Activated CD8-positive, alpha-beta T cell treated with anti-CD3 and anti-CD28 coated beads, Interleukin-2, amount 10 ng/mL, durations not matched to agents 7 days and 5 days (primary cell): Measurements from ENCODE around the gene MARCHF7. TPM values are rescaled to one million over a fixed set of nuclear protein-coding genes. Genes with fewer than 3 reads are reported as not detected.
A peak's percentile ranks its signal among the peaks of the same experiment; 100 is the strongest.
"Not testable (repeated sequence)": the region's sequence is repeated elsewhere in the genome, so short reads cannot be mapped to it uniquely, and the experiment has no call there.

Source experiments
- ATAC-seq: fragments of 150-1000 bp; cut with Tn5 transposase; one replicate; pipeline ENCODE4 v1.10.0; 2021; ENCODE audit warnings: moderate library complexity
- CTCF ChIA-PET: fragments of 350-600 bp; sonication (Branson Sonifier 250); formaldehyde crosslinking; loops from one replicate; lab custom pipeline; 2021; ENCODE audit warnings: antibody characterized with exemption; lab: Charles Lee
- POLR2A ChIA-PET: fragments of 350-600 bp; sonication (Branson Sonifier 250); formaldehyde crosslinking; loops from one replicate; lab custom pipeline; 2021; ENCODE audit warnings: antibody characterized with exemption; lab: Charles Lee
- DNase-seq: peaks from one replicate; pipeline ENCODE4 v3.0.0-alpha.2; 2020
- H3K27ac Mint-ChIP-seq: one replicate; pipeline ENCODE4 v1.8.0; 2021; ENCODE audit warnings: mild to moderate bottlenecking, mixed read lengths
- H3K27me3 Mint-ChIP-seq: one replicate; pipeline ENCODE4 v1.8.0; 2021; ENCODE audit warnings: low read depth, mixed read lengths
- H3K36me3 Mint-ChIP-seq: one replicate; pipeline ENCODE4 v1.8.0; 2021; ENCODE audit warnings: low read depth, mixed read lengths
- H3K4me1 Mint-ChIP-seq: one replicate; pipeline ENCODE4 v1.8.0; 2021; ENCODE audit warnings: low read depth, mixed read lengths
- H3K4me3 Mint-ChIP-seq: one replicate; pipeline ENCODE4 v1.8.0; 2021; ENCODE audit warnings: mild to moderate bottlenecking, mixed read lengths
- H3K9me3 Mint-ChIP-seq: one replicate; pipeline ENCODE4 v1.8.0; 2022; ENCODE audit warnings: mixed read lengths; ENCODE audit not compliant: insufficient read depth
- total RNA-seq, 2 experiments: library from RNA; stranded (reverse); gene quantifications; one replicate each; pipeline ENCODE4 v1.2.3, GENCODE V29; 2021

The MARCHF7 gene
- total RNA-seq, 2 experiments from 2014 or later, result 75.3 to 75.6 TPM

DNA sequence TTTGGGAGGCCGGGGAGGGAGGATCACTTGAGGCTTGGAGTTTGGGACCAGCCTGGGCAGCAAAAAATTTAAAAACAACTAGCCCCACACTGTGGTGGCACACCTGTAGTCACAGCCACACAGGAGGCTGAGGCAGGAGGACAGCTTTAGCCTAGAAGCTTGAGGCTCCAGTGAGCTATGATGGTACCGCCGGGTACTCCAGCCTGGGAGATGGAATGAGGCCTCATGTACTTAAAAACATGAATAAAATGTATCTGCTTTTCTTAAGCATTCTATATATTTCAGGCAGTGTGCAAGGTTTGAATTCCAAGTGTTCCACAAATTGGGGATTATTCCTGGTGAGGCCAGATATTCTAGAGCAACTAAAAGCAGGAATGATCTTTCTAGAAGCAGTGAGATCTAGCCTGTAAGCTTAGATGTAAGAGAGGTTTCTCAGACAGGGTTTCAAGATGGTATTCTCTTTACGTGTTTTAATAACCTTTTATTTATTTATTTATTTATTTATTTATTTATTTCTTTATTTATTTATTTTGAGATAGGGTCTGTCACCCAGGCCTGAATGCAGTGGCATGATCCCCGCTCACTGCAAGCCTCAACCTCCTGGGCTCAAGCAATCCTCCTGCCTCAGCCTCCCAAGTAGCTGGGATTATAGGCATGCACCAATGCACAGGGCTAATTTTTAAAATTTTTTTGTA is 4.1 kb upstream of the MARCHF7 start:
- Mint-ChIP-seq H3K36me3 (peaks cover 25% of the 10 kb centered on the region), H3K4me3 (no peak overlapping the region), H3K9me3 (no peaks in the 10 kb centered on the region), H3K27ac (no peak overlapping the region), H3K27me3 (no peaks in the 10 kb centered on the region), H3K4me1 (peaks cover 16% of the 10 kb centered on the region)
- DNase-seq (no peak), ATAC-seq (no peak)
- POLR2A ChIA-PET, result interaction anchor here (0.6 kb wide), 1 partner anchor 486 kb away, joined by 3 read pairs; no protein-coding TSS in a partner anchor
- CTCF ChIA-PET, result no interaction called here

DNA sequence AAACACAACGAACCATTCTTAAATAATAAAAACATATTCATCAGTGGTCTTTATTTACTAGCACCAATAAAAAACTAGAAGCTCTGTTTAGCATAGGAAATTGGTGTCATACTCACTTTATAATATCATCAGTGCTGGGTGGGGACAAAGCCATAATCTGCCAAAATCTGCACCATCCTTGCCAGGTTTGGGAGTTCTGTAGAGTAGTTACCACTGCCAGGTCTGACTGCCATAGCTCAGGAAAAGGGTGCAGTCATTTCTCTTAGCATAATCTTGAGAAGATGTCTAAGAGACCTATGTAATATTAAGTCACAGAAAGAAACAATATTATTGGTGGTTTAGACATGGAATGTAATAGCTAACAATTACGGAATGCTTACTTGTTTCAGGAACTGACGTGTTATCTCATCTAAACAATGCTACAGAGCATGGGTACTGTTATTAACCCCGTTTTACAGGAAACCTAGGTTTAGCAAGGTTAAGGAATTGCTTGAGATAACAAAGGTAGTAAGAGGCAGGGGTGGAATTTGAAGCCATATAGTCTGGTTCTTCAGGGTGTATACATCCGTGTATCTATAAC is 1.6 kb upstream of the MARCHF7 start:
- H3K27ac Mint-ChIP-seq, result no peak overlapping the region

DNA sequence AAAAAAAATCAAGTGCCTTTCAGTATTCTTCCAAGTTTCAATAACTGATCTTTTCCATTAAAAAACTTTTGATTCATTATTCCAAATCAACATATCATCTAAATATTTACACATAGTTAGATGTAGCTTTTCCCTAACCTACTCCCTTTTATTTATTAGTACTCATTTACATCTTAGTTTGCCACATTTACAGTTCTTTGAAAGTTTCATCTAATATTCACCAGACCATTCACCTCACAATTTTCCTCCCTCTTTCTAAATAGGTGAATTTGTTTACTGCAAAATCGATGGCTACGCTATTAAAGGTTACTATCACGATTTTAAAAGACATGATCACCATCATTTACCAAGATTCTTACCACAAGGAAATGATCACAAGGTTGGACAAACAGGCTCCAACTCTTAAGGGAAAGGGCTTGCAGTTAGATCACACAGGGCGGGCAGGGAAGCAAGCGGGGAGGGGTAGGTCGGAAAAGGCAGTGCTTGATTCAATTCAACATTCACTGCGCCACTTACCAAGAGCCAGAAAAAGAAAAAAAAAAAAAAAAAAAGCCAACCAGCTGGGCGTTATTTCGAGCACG is 654 bp upstream of the MARCHF7 start:
- H3K27me3 Mint-ChIP-seq, result no peaks in the 10 kb centered on the region
- DNase-seq (no peak), ATAC-seq (no peak)
- peak overlapping the region; percentile 81 for H3K4me3 Mint-ChIP-seq
- POLR2A ChIA-PET, result interaction anchor here (0.6 to 2.4 kb wide), 31 partner anchors 9 to 807 kb away, joined by 3 to 16 read pairs (median 3); partner anchors contain the start of genes LY75 and WDSUB1
- H3K36me3 Mint-ChIP-seq, result peaks cover 51% of the 10 kb centered on the region
- peaks cover 38% of the 10 kb centered on the region for H3K4me1 Mint-ChIP-seq
- peak overlapping the region; percentile 92 for H3K27ac Mint-ChIP-seq
- H3K9me3 Mint-ChIP-seq, result no peaks in the 10 kb centered on the region
- CTCF ChIA-PET, result interaction anchor here (0.7 to 3.1 kb wide), 7 partner anchors 8 to 440 kb away, joined by 3 to 10 read pairs (median 3); partner anchors contain the start of gene WDSUB1

More for the DNA sequence above, 1.6 kb upstream of the MARCHF7 start:
- no peak for ATAC-seq
- no peak for DNase-seq
- Mint-ChIP-seq H3K27me3 (no peaks in the 10 kb centered on the region), H3K36me3 (peaks cover 43% of the 10 kb centered on the region), H3K4me1 (peaks cover 35% of the 10 kb centered on the region), H3K9me3 (no peaks in the 10 kb centered on the region), H3K4me3 (peak overlapping the region; percentile 18)
- CTCF ChIA-PET, result interaction anchor here (1.2 to 3.1 kb wide), 3 partner anchors 11 to 211 kb away, joined by 3 to 10 read pairs (median 3); no protein-coding TSS in a partner anchor
- POLR2A ChIA-PET, result no interaction called here

DNA sequence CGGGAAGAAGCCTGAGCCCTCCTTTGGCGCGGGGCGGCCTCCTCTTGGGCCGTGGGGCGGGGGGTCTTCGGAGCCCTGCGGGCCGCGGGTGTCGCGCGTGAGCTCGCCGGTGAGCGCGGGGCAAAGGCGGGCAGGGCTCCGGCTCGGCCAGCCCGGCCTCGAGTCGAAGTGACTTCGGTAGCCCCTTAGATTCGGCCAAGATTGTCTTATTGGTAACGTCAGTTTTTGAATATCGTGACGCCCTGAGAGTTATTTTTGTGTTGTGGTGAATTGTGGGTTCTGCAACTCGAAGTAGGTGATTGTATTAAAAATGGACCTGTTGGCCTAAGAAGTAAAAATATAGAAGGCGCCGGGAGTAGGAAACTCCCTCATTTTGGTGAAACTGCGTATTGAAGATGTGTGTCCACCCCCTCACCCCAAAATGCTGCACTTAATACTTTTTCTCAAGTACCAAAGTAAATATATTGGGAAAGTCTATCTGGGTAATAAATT is 669 bp downstream of the MARCHF7 start:
- CTCF ChIA-PET, result interaction anchor here (0.5 to 3.1 kb wide), 5 partner anchors 9 to 290 kb away, joined by 3 to 10 read pairs (median 5); no protein-coding TSS in a partner anchor
- POLR2A ChIA-PET, result interaction anchor here (0.6 to 2.4 kb wide), 18 partner anchors 8 to 502 kb away, joined by 3 to 16 read pairs (median 5); partner anchors contain the start of genes LY75 and WDSUB1
- Mint-ChIP-seq H3K27ac (peak overlapping the region; percentile 100), H3K4me3 (peak overlapping the region; percentile 100), H3K27me3 (no peaks in the 10 kb centered on the region), H3K9me3 (no peaks in the 10 kb centered on the region), H3K36me3 (peaks cover 57% of the 10 kb centered on the region), H3K4me1 (peaks cover 42% of the 10 kb centered on the region)
- no peak for DNase-seq
- ATAC-seq, result peak; percentile 31

DNA sequence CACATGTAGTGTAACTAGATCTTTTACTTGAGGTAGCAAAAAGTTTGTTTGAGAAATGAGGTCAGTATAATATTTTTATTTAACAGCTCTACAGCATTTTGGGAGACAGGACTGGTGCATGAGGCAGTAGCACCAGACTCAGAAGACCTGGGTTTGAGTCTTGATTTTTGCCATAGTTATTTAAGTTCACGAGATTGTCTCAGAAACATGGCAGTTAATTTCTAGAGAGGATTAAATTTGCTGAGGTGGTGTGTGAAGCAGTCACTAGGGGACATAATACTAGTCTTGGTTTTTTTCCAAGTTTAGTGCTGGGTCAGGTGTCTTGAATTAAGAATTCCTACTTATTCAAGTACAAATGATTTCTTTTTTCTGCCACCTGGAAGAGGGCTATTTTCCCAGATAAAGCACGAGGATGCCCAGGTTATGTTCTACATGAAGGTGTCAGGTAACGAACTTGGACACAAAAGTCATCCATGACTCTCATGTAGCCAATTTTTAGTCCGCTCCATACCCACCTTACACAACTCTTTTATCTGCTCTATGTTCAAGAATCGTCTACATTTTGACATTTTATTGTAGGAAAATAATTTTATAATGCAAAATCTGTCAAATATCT is 1.4 kb downstream of the MARCHF7 start:
- Mint-ChIP-seq H3K27me3 (no peaks in the 10 kb centered on the region), H3K27ac (peak overlapping the region; percentile 100), H3K36me3 (peaks cover 59% of the 10 kb centered on the region), H3K4me1 (peaks cover 47% of the 10 kb centered on the region), H3K4me3 (peak overlapping the region; percentile 100), H3K9me3 (no peaks in the 10 kb centered on the region)
- CTCF ChIA-PET, result interaction anchor here (0.5 to 3.1 kb wide), 3 partner anchors 10 to 291 kb away, joined by 3 to 10 read pairs (median 3); no protein-coding TSS in a partner anchor
- POLR2A ChIA-PET, result interaction anchor here (1.2 to 2.4 kb wide), 5 partner anchors 21 to 487 kb away, joined by 3 to 9 read pairs (median 6); no protein-coding TSS in a partner anchor
- ATAC-seq (no peak), DNase-seq (no peak)

DNA sequence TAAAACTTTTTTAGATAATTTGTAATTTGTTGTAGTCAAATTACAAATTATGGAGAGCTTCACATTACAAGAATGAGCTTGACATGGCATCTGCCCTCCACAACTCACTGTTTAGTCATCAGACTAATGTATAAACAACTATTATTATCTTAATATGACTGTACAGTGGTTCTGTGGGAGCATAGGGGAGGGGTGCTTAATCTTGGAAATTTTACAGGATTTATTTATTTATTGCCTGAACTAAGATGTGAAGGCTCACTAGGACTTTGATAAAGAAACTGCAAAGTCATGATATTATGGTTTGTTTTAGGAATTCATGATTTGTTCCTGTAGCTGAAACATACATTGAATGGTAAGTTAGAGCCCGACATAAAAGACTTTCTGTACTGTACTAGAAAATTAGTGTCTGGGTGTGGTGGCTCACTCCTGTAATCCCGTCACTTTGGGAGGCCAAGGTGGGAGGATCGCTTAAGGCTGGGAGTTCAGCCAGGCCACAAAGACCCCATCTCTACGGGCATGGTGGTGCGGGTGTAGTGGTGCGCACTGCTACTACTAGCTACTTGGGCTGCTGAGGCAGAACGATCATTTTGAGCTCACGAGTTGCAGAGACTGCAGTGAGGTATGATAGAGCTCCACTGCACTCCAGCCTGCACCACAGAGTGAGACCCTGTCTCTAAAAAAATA is 2.1 kb downstream of the MARCHF7 start:
- H3K27ac Mint-ChIP-seq, result peak overlapping the region; percentile 20
- no peaks in the 10 kb centered on the region for H3K27me3 Mint-ChIP-seq
- POLR2A ChIA-PET, result interaction anchor here (1.7 to 2.4 kb wide), 3 partner anchors 20 to 45 kb away, joined by 5 to 9 read pairs (median 6); no protein-coding TSS in a partner anchor
- no peaks in the 10 kb centered on the region for H3K9me3 Mint-ChIP-seq
- ATAC-seq (no peak), DNase-seq (no peak)
- H3K36me3 Mint-ChIP-seq, result peaks cover 60% of the 10 kb centered on the region
- peaks cover 48% of the 10 kb centered on the region for H3K4me1 Mint-ChIP-seq
- CTCF ChIA-PET, result interaction anchor here (0.9 to 1.4 kb wide), 4 partner anchors 9 to 206 kb away, joined by 3 to 4 read pairs (median 3); no protein-coding TSS in a partner anchor
- H3K4me3 Mint-ChIP-seq, result peak overlapping the region; percentile 100

DNA sequence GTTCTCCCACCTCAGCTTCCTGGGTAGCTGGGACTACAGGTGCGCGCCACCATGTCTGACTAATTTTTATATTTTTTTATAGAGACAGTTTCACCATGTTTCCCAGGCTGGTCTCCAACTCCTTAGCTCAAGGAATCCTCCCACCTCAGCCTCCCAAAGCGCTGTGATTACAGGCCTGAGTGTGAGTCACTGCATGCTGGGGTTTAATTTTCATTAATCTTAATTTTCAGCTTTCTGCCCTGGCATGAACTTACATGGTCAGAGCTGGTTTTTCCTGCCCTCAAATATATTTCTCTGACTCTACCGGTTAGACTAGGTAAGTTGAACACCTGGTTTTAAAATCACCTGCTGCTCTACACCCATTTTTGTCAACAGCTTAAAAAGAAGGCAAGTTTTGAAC is 3.1 kb downstream of the MARCHF7 start:
- ATAC-seq (no peak), DNase-seq (no peak)
- Mint-ChIP-seq H3K4me1 (peaks cover 52% of the 10 kb centered on the region), H3K27me3 (no peaks in the 10 kb centered on the region), H3K27ac (no peak overlapping the region), H3K4me3 (no peak overlapping the region), H3K9me3 (no peaks in the 10 kb centered on the region), H3K36me3 (peaks cover 67% of the 10 kb centered on the region)
- ChIA-PET CTCF (interaction anchor here (1.2 kb wide), 2 partner anchors 8 to 14 kb away, joined by 3 to 4 read pairs; no protein-coding TSS in a partner anchor), POLR2A (no interaction called here)

DNA sequence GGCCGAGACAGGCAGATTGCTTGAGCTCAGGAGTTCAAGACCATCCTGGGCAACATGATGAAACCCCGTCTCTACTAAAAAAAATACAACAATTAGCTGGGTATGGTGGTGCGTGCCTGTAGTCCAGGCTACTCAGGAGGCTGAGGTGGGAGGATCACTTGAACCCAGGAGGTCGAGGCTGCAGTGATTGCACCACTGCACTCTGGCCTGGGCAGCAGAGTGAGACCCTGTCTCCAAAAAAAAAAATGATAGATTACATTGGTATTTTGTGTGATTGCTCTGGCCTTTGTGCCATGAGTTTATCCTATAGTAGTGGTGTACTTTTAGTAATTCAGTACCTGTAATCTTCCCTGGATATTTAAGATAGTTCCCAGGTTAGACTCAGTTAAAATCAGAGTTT is 4.1 kb downstream of the MARCHF7 start:
- H3K27me3 Mint-ChIP-seq, H3K9me3 Mint-ChIP-seq, H3K27ac Mint-ChIP-seq, ATAC-seq, CTCF ChIA-PET, H3K4me3 Mint-ChIP-seq, DNase-seq: not testable (repeated sequence)
- Mint-ChIP-seq H3K4me1 (peaks cover 54% of the 10 kb centered on the region), H3K36me3 (peaks cover 74% of the 10 kb centered on the region)
- POLR2A ChIA-PET, result interaction anchor here (0.6 kb wide), 1 partner anchor 310 kb away, joined by 3 read pairs; no protein-coding TSS in a partner anchor

DNA sequence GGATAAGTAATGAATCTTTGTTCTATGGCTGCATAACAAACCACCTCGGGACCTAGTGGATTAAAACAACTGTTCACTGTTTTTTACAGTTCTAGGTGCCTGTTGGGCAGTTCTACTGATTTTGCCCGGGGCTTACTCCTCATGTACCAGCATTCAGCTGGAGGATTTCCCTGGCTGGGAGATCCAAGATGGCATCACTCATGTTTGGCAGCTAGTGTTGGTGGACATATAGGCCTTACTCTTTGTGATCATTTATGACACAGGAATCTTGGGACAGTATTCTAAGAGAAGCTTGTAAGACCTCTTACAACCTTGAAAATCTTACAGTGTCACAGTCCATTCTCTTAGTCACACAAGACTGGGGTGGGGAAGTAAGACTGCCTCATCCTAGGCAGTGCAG is 4.6 kb downstream of the MARCHF7 start:
- no peak overlapping the region for H3K27ac Mint-ChIP-seq
- DNase-seq (no peak), ATAC-seq (no peak)
- H3K4me1 Mint-ChIP-seq, result peaks cover 55% of the 10 kb centered on the region
- no peak overlapping the region for H3K4me3 Mint-ChIP-seq
- H3K27me3 Mint-ChIP-seq, result no peaks in the 10 kb centered on the region
- POLR2A ChIA-PET, result no interaction called here
- H3K36me3 Mint-ChIP-seq, result peaks cover 78% of the 10 kb centered on the region
- H3K9me3 Mint-ChIP-seq, result no peaks in the 10 kb centered on the region
- CTCF ChIA-PET, result no interaction called here

DNA sequence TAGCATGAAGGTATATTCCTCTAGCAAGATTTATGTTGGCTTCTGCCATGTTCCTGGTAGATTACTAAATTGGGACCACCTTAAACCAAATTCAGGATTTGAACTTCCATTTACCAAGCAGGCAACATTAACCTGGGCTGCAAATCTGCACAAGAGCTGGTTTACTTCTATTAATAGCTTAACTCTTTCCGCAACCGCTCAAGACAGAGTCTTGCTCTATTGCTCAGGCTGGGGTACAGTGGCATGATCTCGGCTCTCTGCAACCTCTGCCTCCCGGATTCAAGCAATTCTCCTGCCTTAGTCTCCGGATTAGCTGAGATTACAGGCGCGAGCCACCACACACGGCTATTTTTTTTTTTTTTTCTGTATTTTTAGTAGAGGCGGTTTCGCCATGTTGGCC is 8.4 kb downstream of the MARCHF7 start:
- peaks cover 54% of the 10 kb centered on the region for H3K4me1 Mint-ChIP-seq
- H3K27me3 Mint-ChIP-seq, result no peaks in the 10 kb centered on the region
- H3K9me3 Mint-ChIP-seq, result no peaks in the 10 kb centered on the region
- no peak for ATAC-seq
- no peak for DNase-seq
- no peak overlapping the region for H3K27ac Mint-ChIP-seq
- POLR2A ChIA-PET, result interaction anchor here (2.6 kb wide), 1 partner anchor 8 kb away, joined by 16 read pairs; the partner anchor contains the start of gene MARCHF7
- H3K36me3 Mint-ChIP-seq, result peaks cover 86% of the 10 kb centered on the region
- CTCF ChIA-PET, result no interaction called here
- no peak overlapping the region for H3K4me3 Mint-ChIP-seq
